Measurements from ENCODE around the gene TBKBP1.

Gene TBKBP1

GRCh38 chr17:47716375-47716774 is 22.4 kb downstream of the TBKBP1 start:
- H3K27me3 ChIP-seq (ENCODE audit: insufficient read depth, poor library complexity, severe bottlenecking): peaks cover 25% of the 10 kb centered on the region
- no peak for TF ChIP-seq REST (IDR thresholded peaks at IDR 0.05; ENCODE audit: insufficient replicate concordance, low read depth)
- TF ChIP-seq CTCF (IDR thresholded peaks at IDR 0.05; ENCODE audit: insufficient read depth, low read length): no peak
- no peak for TF ChIP-seq POLR2AphosphoS5 (IDR thresholded peaks at IDR 0.05; ENCODE audit: low read depth)
- no peak for TF ChIP-seq SPI1 (IDR thresholded peaks at IDR 0.05; ENCODE audit: borderline replicate concordance, low read depth)
- TF ChIP-seq GABPA (IDR thresholded peaks at IDR 0.05; ENCODE audit: low read depth): no peak
- no peak for DNase-seq (ENCODE audit: low read depth in 1 of 2, low spot score in 1 of 2)
- H3K4me3 ChIP-seq (replicated peaks; ENCODE audit: insufficient read depth, low read length): no peak overlapping the region
- no peak overlapping the region for H3K27ac ChIP-seq (replicated peaks)

GRCh38 chr17:47717261-47717697 is 23.3 kb downstream of the TBKBP1 start:
- peaks cover 33% of the 10 kb centered on the region for H3K27me3 ChIP-seq (ENCODE audit: insufficient read depth, poor library complexity, severe bottlenecking)
- TF ChIP-seq REST (IDR thresholded peaks at IDR 0.05; ENCODE audit: insufficient replicate concordance, low read depth) (no peak), SPI1 (IDR thresholded peaks at IDR 0.05; ENCODE audit: borderline replicate concordance, low read depth) (no peak), CTCF (IDR thresholded peaks at IDR 0.05; ENCODE audit: insufficient read depth, low read length) (no peak), POLR2AphosphoS5 (IDR thresholded peaks at IDR 0.05; ENCODE audit: low read depth) (no peak), GABPA (IDR thresholded peaks at IDR 0.05; ENCODE audit: low read depth) (no peak)
- no peak for DNase-seq (ENCODE audit: low read depth in 1 of 2, low spot score in 1 of 2)
- H3K27ac ChIP-seq (replicated peaks): no peak overlapping the region
- H3K4me3 ChIP-seq (replicated peaks; ENCODE audit: insufficient read depth, low read length): no peak overlapping the region

- TF ChIP-seq POLR2AphosphoS5 (IDR thresholded peaks at IDR 0.05; ENCODE audit: low read depth): no peak
- no peak for TF ChIP-seq REST (IDR thresholded peaks at IDR 0.05; ENCODE audit: insufficient replicate concordance, low read depth)
- no peak for TF ChIP-seq CTCF (IDR thresholded peaks at IDR 0.05; ENCODE audit: insufficient read depth, low read length)
- no peak for TF ChIP-seq SPI1 (IDR thresholded peaks at IDR 0.05; ENCODE audit: borderline replicate concordance, low read depth)
- TF ChIP-seq GABPA (IDR thresholded peaks at IDR 0.05; ENCODE audit: low read depth): no peak
- peaks cover 34% of the 10 kb centered on the region for H3K27me3 ChIP-seq (ENCODE audit: insufficient read depth, poor library complexity, severe bottlenecking)
- no peak overlapping the region for H3K4me3 ChIP-seq (replicated peaks; ENCODE audit: insufficient read depth, low read length)
- no peak overlapping the region for H3K27ac ChIP-seq (replicated peaks)
- DNase-seq (ENCODE audit: low read depth in 1 of 2, low spot score in 1 of 2): no peak
Measured at GRCh38 chr17:47717979-47718621, 24.1 kb downstream of the TBKBP1 start.

All from HL-60 (cell line).